ENCODE measurements around the gene ZBTB21. TPM values are rescaled to one million over a fixed set of nuclear protein-coding genes. Genes with fewer than 3 reads are reported as not detected.

ZBTB21 gene
- polyA plus RNA-seq, 1 of the 3 experiments (the other 2 are of a cell fraction) = 2.9 TPM

GRCh38 chr21:41964171-41964570, 46.0 kb downstream of the ZBTB21 start:
- CTCF ChIA-PET = no interaction called here

DNA sequence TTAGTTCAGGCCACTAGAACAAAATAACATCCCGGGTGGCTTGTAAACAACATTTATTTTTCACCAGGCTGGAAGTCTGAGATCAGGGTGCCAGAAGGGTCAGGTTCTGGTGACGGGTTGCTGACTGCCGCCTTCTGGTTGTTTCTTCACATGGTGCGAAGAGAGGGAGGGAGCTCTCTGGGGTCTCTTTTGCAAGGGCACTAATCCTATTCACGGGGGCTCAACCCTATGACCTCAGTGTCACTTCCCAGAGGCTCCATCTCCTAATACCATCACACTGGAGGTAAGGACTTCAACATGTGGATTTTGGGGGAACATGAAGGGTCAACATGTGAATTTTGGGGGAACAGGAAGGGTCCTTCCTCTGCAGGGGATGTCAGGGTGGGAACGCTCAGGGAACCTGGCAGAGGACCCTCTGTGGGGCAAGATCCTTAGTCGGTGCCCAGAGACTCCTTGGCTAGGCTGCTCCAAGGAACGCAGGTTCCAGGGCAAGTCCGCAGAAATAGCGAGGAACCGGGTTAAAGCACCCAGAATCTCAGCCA, 47.7 kb downstream of the ZBTB21 start:
- Histone ChIP-seq H3K9me3 (no peaks in the 10 kb centered on the region), H4K20me1 (ENCODE audit: insufficient read depth) (no peaks in the 10 kb centered on the region), H3K9ac (no peak overlapping the region), H3K4me2 (no peak overlapping the region), H3K4me1 (ENCODE audit: control insufficient read depth in 1 of 2, insufficient read depth in 2 of 2, low read depth in 1 of 2, low read length in 1 of 2) (peaks cover 0 to 14% of the 10 kb centered on the region in 2 experiments; a peak in 2 of 4 replicates), H3K4me3 (ENCODE audit: low read depth in 2 of 2, low read length in 1 of 2) (no peak overlapping the region), H3K27me3 (ENCODE audit: insufficient read depth) (peaks cover 6% of the 10 kb centered on the region; the same call in 1 of the 2 replicates), H3K27ac (ENCODE audit: low read depth in 2 of 2, low read length in 1 of 2) (no peak overlapping the region), H3K9me2 (no peaks in the 10 kb centered on the region), H3F3A (replicated peaks; ENCODE audit: insufficient read depth) (peaks cover 13% of the 10 kb centered on the region), H3K36me3 (replicated peaks in 1 of 2; ENCODE audit: control insufficient read depth in 1 of 2, insufficient read depth in 2 of 2, low read length in 1 of 2) (no peaks in the 10 kb centered on the region), H2AFZ (ENCODE audit: low read depth) (no peak overlapping the region), H3K79me2 (ENCODE audit: insufficient read depth) (no peaks in the 10 kb centered on the region)
- TF ChIP-seq NRF1 (IDR thresholded peaks at IDR 0.05; ENCODE audit: low read depth, low read length) (no peak), TEAD4 (IDR thresholded peaks at IDR 0.05; ENCODE audit: borderline replicate concordance, insufficient read depth) (no peak), MXI1 (IDR thresholded peaks at IDR 0.05; ENCODE audit: low read depth, low read length) (no peak), FOXJ3 (CRISPR knock-in tag; IDR thresholded peaks at IDR 0.05) (no peak), RAD21 (IDR thresholded peaks at IDR 0.05; ENCODE audit: low read length) (no peak), RFX5 (IDR thresholded peaks at IDR 0.05; ENCODE audit: low read length) (no peak), ZBTB33 (IDR thresholded peaks at IDR 0.05; ENCODE audit: borderline replicate concordance, low read depth) (no peak), NFIC (IDR thresholded peaks at IDR 0.05; ENCODE audit: borderline replicate concordance) (no peak), MAX (IDR thresholded peaks at IDR 0.05; ENCODE audit: low read depth) (no peak), EP300 (IDR thresholded peaks at IDR 0.05; ENCODE audit: borderline replicate concordance in 1 of 2, low read depth in 1 of 2, low read length in 1 of 2) (no peak), SMC3 (IDR thresholded peaks at IDR 0.05; ENCODE audit: low read depth, low read length) (no peak), SIN3A (IDR thresholded peaks at IDR 0.05; ENCODE audit: borderline replicate concordance, low read depth, low read length) (no peak), TAF1 (IDR thresholded peaks at IDR 0.05; ENCODE audit: borderline replicate concordance, low read depth, low read length) (no peak)
- TF ChIP-seq, protein P1, sequence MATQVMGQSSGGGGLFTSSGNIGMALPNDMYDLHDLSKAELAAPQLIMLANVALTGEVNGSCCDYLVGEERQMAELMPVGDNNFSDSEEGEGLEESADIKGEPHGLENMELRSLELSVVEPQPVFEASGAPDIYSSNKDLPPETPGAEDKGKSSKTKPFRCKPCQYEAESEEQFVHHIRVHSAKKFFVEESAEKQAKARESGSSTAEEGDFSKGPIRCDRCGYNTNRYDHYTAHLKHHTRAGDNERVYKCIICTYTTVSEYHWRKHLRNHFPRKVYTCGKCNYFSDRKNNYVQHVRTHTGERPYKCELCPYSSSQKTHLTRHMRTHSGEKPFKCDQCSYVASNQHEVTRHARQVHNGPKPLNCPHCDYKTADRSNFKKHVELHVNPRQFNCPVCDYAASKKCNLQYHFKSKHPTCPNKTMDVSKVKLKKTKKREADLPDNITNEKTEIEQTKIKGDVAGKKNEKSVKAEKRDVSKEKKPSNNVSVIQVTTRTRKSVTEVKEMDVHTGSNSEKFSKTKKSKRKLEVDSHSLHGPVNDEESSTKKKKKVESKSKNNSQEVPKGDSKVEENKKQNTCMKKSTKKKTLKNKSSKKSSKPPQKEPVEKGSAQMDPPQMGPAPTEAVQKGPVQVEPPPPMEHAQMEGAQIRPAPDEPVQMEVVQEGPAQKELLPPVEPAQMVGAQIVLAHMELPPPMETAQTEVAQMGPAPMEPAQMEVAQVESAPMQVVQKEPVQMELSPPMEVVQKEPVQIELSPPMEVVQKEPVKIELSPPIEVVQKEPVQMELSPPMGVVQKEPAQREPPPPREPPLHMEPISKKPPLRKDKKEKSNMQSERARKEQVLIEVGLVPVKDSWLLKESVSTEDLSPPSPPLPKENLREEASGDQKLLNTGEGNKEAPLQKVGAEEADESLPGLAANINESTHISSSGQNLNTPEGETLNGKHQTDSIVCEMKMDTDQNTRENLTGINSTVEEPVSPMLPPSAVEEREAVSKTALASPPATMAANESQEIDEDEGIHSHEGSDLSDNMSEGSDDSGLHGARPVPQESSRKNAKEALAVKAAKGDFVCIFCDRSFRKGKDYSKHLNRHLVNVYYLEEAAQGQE (IDR thresholded peaks at IDR 0.05; ENCODE audit: low read depth, low read length) = no peak
- no peak for DNase-seq
- POLR2A ChIA-PET = no interaction called here
- 85% methylated on average over 10 of the region's 11 CpGs for WGBS (ENCODE audit: low lambda C conversion rate)
- CTCF ChIA-PET = interaction anchor here (0.8 kb wide), 1 partner anchor 8 kb away, joined by 3 read pairs; no protein-coding TSS in a partner anchor

More at GRCh38 chr21:41964171-41964570, 46.0 kb downstream of the ZBTB21 start:
- no peak overlapping the region for H3K27ac ChIP-seq (ENCODE audit: low read depth in 2 of 2, low read length in 1 of 2)
- H3F3A ChIP-seq (replicated peaks; ENCODE audit: insufficient read depth) = no peaks in the 10 kb centered on the region
- H3K4me3 ChIP-seq (ENCODE audit: low read depth in 2 of 2, low read length in 1 of 2) = no peak overlapping the region
- POLR2A ChIA-PET = no interaction called here
- no peaks in the 10 kb centered on the region for H3K79me2 ChIP-seq (ENCODE audit: insufficient read depth)
- no peak overlapping the region for H3K4me2 ChIP-seq
- DNase-seq = no peak
- WGBS (ENCODE audit: low lambda C conversion rate) = 73% methylated on average over 8 of the region's 8 CpGs
- peaks cover 6% of the 10 kb centered on the region; the same call in 1 of the 2 replicates for H3K27me3 ChIP-seq (ENCODE audit: insufficient read depth)
- no peaks in the 10 kb centered on the region for H3K9me2 ChIP-seq
- H4K20me1 ChIP-seq (ENCODE audit: insufficient read depth) = no peaks in the 10 kb centered on the region
- H3K36me3 ChIP-seq (replicated peaks in 1 of 2; ENCODE audit: control insufficient read depth in 1 of 2, insufficient read depth in 2 of 2, low read length in 1 of 2) = no peaks in the 10 kb centered on the region
- H3K4me1 ChIP-seq (ENCODE audit: control insufficient read depth in 1 of 2, insufficient read depth in 2 of 2, low read depth in 1 of 2, low read length in 1 of 2) = no peaks in the 10 kb centered on the region
- H3K9ac ChIP-seq = no peak overlapping the region
- TF ChIP-seq RXRA (IDR thresholded peaks at IDR 0.05; ENCODE audit: borderline replicate concordance, low read depth) = no peak
- no peak for TF ChIP-seq EZH2phosphoT487 (IDR thresholded peaks at IDR 0.05; ENCODE audit: borderline replicate concordance, low read depth)
- TF ChIP-seq CTCF (IDR thresholded peaks at IDR 0.05) = no peak
- no peak for TF ChIP-seq CHD2 (IDR thresholded peaks at IDR 0.05; ENCODE audit: low read length, partially characterized antibody)
- H2AFZ ChIP-seq (ENCODE audit: low read depth) = no peak overlapping the region
- no peaks in the 10 kb centered on the region for H3K9me3 ChIP-seq
